ENCODE results near the gene WASHC1.
"Not testable (repeated sequence)": the region's sequence is repeated elsewhere in the genome, so short reads cannot be mapped to it uniquely, and the experiment has no call there.

WASHC1 gene

GRCh38 chr9:14129-14809, 15.0 kb downstream of the WASHC1 start:
- not testable (repeated sequence) for DNase-seq (ENCODE audit: extremely low read depth, low read depth)

- not testable (repeated sequence) for DNase-seq (ENCODE audit: extremely low read depth, low read depth)
- TF ChIP-seq CTCF (IDR thresholded peaks at IDR 0.05; ENCODE audit: low read depth, low read length) = peak; percentile 8
These were observed 18.1 kb downstream of the WASHC1 start for GRCh38 chr9:11206-11605.

DNA sequence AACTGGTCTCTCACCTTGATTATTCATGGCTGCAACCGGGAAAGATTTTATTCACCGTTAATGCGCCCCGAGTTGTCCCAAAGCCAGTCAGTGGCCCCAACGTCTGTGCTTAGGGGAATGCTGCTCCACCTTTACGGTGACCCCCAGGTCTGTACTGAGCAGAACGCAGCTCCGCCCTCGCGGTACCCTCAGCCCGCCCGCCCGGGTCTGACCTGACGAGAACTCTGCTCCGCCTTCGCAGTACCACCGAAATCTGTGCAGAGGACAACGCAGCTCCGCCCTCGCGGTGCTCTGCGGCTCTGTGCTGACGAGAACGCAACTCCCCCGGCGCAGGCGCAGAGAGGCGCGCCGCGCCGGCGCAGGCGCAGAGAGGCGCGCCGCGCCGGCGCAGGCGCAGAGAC, 18.6 kb downstream of the WASHC1 start:
- not testable (repeated sequence) for DNase-seq (ENCODE audit: extremely low read depth, low read depth)

DNA sequence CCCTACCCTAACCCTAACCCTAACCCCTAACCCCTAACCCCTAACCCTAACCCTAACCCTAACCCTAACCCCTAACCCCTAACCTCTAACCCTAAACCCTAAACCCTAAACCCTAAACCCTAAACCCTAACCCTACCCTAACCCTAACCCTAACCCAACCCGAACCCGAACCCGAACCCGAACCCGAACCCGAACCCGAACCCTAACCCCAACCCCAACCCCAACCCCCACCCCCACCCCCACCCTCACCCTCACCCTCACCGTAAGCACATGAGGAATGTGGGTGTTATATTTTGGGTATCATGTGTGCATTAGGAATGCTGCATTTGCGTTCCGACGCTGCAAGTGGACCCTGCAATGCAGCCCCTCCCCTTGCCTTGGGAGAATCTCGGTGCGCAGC, 19.0 kb downstream of the WASHC1 start:
- DNase-seq (ENCODE audit: extremely low read depth, low read depth) = not testable (repeated sequence)

Measured in AG09319 (cell line).